Measurements from ENCODE around the gene ADIPOR2. TPM values are rescaled to one million over a fixed set of nuclear protein-coding genes. Genes with fewer than 3 reads are reported as not detected.

Gene ADIPOR2
- total and polyA plus RNA-seq, 4 donors: 26.6 to 68.3 (median 41.7) TPM

DNA sequence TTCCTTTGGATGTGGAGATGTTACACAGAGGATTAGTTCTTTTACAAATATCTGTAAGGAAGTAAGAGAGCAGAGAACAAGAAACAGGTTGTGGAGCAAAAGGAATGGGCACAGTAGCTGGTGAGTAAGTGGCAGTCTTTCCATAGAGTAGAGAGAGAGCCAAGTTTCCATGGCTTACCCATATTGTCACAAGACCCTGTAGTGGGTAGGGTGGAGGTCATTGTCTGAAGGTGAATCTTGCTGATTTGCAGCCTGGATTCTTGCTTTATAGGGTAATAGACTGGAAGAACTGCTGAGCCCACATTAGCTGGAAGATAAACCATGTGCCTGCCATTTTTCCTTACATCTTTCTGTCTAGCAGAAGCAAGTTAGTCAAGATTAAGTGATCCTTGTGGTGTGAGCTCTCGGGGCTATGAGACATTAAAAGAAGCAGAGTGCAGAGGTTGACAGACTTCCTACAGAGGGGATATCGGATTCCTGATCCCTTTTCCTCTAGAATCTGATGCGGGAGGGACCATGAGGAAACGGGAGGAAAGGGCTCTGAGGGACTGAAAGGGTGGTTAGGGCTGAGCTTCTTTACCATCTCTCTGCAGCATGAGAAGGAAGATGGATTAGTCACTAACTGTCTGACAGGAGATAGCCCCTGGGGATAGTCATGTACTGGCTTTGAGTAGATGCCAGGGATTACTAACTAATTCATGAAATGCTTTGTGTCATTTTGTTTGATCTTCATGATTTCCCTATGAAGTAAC, 85.5 kb downstream of the ADIPOR2 start:
- peaks cover 4 to 26% (median 11%) of the 10 kb centered on the region in 4 donors for H3K36me3 ChIP-seq (ENCODE audit: control insufficient read depth in 4 of 4, insufficient read depth in 3 of 4, low read depth in 1 of 4, low read length in 3 of 4)
- peaks cover 1 to 8% (median 6%) of the 10 kb centered on the region in 4 donors for H3K4me1 ChIP-seq (ENCODE audit: control insufficient read depth in 4 of 4, insufficient read depth in 4 of 4, low read length in 3 of 4)
- H3K9me3 ChIP-seq (ENCODE audit: control insufficient read depth in 4 of 4, low read length in 3 of 4): no peaks in the 10 kb centered on the region
- no peak for TF ChIP-seq YY1 (IDR thresholded peaks at IDR 0.05)
- no peak for TF ChIP-seq ATF3 (IDR thresholded peaks at IDR 0.05)
- TF ChIP-seq TAF1 (conservative IDR thresholded peaks at IDR 0.05): no peak
- no peak for TF ChIP-seq HNF4G (IDR thresholded peaks at IDR 0.05)
- no peak for TF ChIP-seq GABPA (IDR thresholded peaks at IDR 0.05 in 1 of 2, conservative IDR thresholded peaks at IDR 0.05 in 1 of 2)
- no peak for TF ChIP-seq SP1 (IDR thresholded peaks at IDR 0.05)
- TF ChIP-seq RAD21 (IDR thresholded peaks at IDR 0.05): no peak
- TF ChIP-seq HNF4A (conservative IDR thresholded peaks at IDR 0.05): no peak
- TF ChIP-seq FOXA1 (IDR thresholded peaks at IDR 0.05): no peak
- TF ChIP-seq RXRA (IDR thresholded peaks at IDR 0.05): no peak
- TF ChIP-seq EGR1 (IDR thresholded peaks at IDR 0.05; ENCODE audit: low read depth in 2 of 2): no peak
- TF ChIP-seq MAX (IDR thresholded peaks at IDR 0.05): no peak
- TF ChIP-seq NR2F2 (IDR thresholded peaks at IDR 0.05): no peak
- TF ChIP-seq, protein P1, sequence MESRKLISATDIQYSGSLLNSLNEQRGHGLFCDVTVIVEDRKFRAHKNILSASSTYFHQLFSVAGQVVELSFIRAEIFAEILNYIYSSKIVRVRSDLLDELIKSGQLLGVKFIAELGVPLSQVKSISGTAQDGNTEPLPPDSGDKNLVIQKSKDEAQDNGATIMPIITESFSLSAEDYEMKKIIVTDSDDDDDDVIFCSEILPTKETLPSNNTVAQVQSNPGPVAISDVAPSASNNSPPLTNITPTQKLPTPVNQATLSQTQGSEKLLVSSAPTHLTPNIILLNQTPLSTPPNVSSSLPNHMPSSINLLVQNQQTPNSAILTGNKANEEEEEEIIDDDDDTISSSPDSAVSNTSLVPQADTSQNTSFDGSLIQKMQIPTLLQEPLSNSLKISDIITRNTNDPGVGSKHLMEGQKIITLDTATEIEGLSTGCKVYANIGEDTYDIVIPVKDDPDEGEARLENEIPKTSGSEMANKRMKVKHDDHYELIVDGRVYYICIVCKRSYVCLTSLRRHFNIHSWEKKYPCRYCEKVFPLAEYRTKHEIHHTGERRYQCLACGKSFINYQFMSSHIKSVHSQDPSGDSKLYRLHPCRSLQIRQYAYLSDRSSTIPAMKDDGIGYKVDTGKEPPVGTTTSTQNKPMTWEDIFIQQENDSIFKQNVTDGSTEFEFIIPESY (IDR thresholded peaks at IDR 0.05): no peak
- TF ChIP-seq, protein P2, sequence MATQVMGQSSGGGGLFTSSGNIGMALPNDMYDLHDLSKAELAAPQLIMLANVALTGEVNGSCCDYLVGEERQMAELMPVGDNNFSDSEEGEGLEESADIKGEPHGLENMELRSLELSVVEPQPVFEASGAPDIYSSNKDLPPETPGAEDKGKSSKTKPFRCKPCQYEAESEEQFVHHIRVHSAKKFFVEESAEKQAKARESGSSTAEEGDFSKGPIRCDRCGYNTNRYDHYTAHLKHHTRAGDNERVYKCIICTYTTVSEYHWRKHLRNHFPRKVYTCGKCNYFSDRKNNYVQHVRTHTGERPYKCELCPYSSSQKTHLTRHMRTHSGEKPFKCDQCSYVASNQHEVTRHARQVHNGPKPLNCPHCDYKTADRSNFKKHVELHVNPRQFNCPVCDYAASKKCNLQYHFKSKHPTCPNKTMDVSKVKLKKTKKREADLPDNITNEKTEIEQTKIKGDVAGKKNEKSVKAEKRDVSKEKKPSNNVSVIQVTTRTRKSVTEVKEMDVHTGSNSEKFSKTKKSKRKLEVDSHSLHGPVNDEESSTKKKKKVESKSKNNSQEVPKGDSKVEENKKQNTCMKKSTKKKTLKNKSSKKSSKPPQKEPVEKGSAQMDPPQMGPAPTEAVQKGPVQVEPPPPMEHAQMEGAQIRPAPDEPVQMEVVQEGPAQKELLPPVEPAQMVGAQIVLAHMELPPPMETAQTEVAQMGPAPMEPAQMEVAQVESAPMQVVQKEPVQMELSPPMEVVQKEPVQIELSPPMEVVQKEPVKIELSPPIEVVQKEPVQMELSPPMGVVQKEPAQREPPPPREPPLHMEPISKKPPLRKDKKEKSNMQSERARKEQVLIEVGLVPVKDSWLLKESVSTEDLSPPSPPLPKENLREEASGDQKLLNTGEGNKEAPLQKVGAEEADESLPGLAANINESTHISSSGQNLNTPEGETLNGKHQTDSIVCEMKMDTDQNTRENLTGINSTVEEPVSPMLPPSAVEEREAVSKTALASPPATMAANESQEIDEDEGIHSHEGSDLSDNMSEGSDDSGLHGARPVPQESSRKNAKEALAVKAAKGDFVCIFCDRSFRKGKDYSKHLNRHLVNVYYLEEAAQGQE (IDR thresholded peaks at IDR 0.05): no peak
- no peak for TF ChIP-seq JUND (IDR thresholded peaks at IDR 0.05)
- H3K27me3 ChIP-seq (ENCODE audit: control insufficient read depth in 4 of 4, insufficient read depth in 4 of 4, low read length in 3 of 4): no peaks in the 10 kb centered on the region
- H3K4me3 ChIP-seq (ENCODE audit: low read depth in 1 of 3, low read length in 3 of 3): no peak overlapping the region
- DNase-seq (ENCODE audit: low spot score): no peak
- H3K27ac ChIP-seq (ENCODE audit: low read depth in 1 of 2, low read length in 2 of 2): no peak overlapping the region
- H3K9ac ChIP-seq (ENCODE audit: low read depth in 1 of 2, low read length in 2 of 2): no peak overlapping the region
- 97% methylated on average over 4 of the region's 4 CpGs for WGBS

- Histone ChIP-seq H3K27ac (ENCODE audit: low read depth in 1 of 2, low read length in 2 of 2) (no peak overlapping the region), H3K9me3 (ENCODE audit: control insufficient read depth in 4 of 4, low read length in 3 of 4) (no peaks in the 10 kb centered on the region), H3K4me1 (ENCODE audit: control insufficient read depth in 4 of 4, insufficient read depth in 4 of 4, low read length in 3 of 4) (peaks cover 1 to 10% (median 5%) of the 10 kb centered on the region in 4 donors), H3K36me3 (ENCODE audit: control insufficient read depth in 4 of 4, insufficient read depth in 3 of 4, low read depth in 1 of 4, low read length in 3 of 4) (peaks cover 4 to 26% (median 10%) of the 10 kb centered on the region in 4 donors), H3K27me3 (ENCODE audit: control insufficient read depth in 4 of 4, insufficient read depth in 4 of 4, low read length in 3 of 4) (no peaks in the 10 kb centered on the region), H3K4me3 (ENCODE audit: low read depth in 1 of 3, low read length in 3 of 3) (no peak overlapping the region), H3K9ac (ENCODE audit: low read depth in 1 of 2, low read length in 2 of 2) (no peak overlapping the region)
- WGBS: 96% methylated on average over 5 of the region's 5 CpGs
- no peak for DNase-seq (ENCODE audit: low spot score)
- no peak for TF ChIP-seq SP1 (IDR thresholded peaks at IDR 0.05)
- TF ChIP-seq, protein P1 (IDR thresholded peaks at IDR 0.05): no peak
- TF ChIP-seq EGR1 (IDR thresholded peaks at IDR 0.05; ENCODE audit: low read depth in 2 of 2): no peak
- TF ChIP-seq MAX (IDR thresholded peaks at IDR 0.05): no peak
- TF ChIP-seq YY1 (IDR thresholded peaks at IDR 0.05): no peak
- TF ChIP-seq, protein P3, sequence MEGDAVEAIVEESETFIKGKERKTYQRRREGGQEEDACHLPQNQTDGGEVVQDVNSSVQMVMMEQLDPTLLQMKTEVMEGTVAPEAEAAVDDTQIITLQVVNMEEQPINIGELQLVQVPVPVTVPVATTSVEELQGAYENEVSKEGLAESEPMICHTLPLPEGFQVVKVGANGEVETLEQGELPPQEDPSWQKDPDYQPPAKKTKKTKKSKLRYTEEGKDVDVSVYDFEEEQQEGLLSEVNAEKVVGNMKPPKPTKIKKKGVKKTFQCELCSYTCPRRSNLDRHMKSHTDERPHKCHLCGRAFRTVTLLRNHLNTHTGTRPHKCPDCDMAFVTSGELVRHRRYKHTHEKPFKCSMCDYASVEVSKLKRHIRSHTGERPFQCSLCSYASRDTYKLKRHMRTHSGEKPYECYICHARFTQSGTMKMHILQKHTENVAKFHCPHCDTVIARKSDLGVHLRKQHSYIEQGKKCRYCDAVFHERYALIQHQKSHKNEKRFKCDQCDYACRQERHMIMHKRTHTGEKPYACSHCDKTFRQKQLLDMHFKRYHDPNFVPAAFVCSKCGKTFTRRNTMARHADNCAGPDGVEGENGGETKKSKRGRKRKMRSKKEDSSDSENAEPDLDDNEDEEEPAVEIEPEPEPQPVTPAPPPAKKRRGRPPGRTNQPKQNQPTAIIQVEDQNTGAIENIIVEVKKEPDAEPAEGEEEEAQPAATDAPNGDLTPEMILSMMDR (IDR thresholded peaks at IDR 0.05; ENCODE audit: low read depth, low read length, missing input control): no peak
- TF ChIP-seq, protein P2 (IDR thresholded peaks at IDR 0.05): no peak
These were observed 86.9 kb downstream of the ADIPOR2 start for GRCh38 chr12:1777798-1778197.
